Activated naive CD4-positive, alpha-beta T cell treated with anti-CD3 and anti-CD28 coated beads, Interleukin-2, amount 50 U/mL, for 16 hours (primary cell): Measurements from ENCODE around the gene GPHN.

ENCODE experiments used
- DNase-seq: peaks from one replicate; pipeline ENCODE4 v3.0.0-alpha.2; 2020

The GPHN gene

GRCh38 chr14:67079846-67080245 lies 571.9 kb downstream of the GPHN start:
- no peak for DNase-seq

- DNase-seq = no peak
Observed at GRCh38 chr14:67108230-67108629, 600.3 kb downstream of the GPHN start.

- no peak for DNase-seq
Observed at GRCh38 chr14:67111022-67111421, 603.1 kb downstream of the GPHN start.

GRCh38 chr14:67112344-67112743 lies 604.4 kb downstream of the GPHN start:
- no peak for DNase-seq

GRCh38 chr14:67127174-67127573 lies 619.2 kb downstream of the GPHN start:
- no peak for DNase-seq

- no peak for DNase-seq
Observed at GRCh38 chr14:67129768-67130167, 621.8 kb downstream of the GPHN start.

GRCh38 chr14:67131691-67132090 lies 623.7 kb downstream of the GPHN start:
- DNase-seq = no peak

GRCh38 chr14:67133144-67133543 lies 625.2 kb downstream of the GPHN start:
- no peak for DNase-seq

GRCh38 chr14:67133595-67134441 lies 625.9 kb downstream of the GPHN start:
- DNase-seq = no peak

GRCh38 chr14:67137744-67138371 lies 629.9 kb downstream of the GPHN start:
- DNase-seq = no peak

- DNase-seq = no peak
Observed at GRCh38 chr14:67140556-67140955, 632.6 kb downstream of the GPHN start.

- no peak for DNase-seq
Observed at GRCh38 chr14:67141146-67141900, 633.4 kb downstream of the GPHN start.

GRCh38 chr14:67151082-67151666 lies 643.2 kb downstream of the GPHN start:
- no peak for DNase-seq

GRCh38 chr14:67158566-67158965 lies 650.6 kb downstream of the GPHN start:
- DNase-seq = no peak

GRCh38 chr14:67162385-67162784 lies 654.4 kb downstream of the GPHN start:
- DNase-seq = no peak

- peak; percentile 40 for DNase-seq
Observed at GRCh38 chr14:67166450-67166853, 658.5 kb downstream of the GPHN start.

GRCh38 chr14:67167420-67168109 lies 659.6 kb downstream of the GPHN start:
- no peak for DNase-seq

GRCh38 chr14:67168110-67168441 lies 660.1 kb downstream of the GPHN start:
- DNase-seq = no peak

GRCh38 chr14:67170660-67171059 lies 662.7 kb downstream of the GPHN start:
- DNase-seq = no peak

GRCh38 chr14:67172056-67172455 lies 664.1 kb downstream of the GPHN start:
- DNase-seq = no peak

GRCh38 chr14:67172520-67172919 lies 664.6 kb downstream of the GPHN start:
- no peak for DNase-seq

- DNase-seq = no peak
Observed at GRCh38 chr14:67173719-67174118, 665.8 kb downstream of the GPHN start.
